ENCODE data around the gene EPS8L1.

DNA sequence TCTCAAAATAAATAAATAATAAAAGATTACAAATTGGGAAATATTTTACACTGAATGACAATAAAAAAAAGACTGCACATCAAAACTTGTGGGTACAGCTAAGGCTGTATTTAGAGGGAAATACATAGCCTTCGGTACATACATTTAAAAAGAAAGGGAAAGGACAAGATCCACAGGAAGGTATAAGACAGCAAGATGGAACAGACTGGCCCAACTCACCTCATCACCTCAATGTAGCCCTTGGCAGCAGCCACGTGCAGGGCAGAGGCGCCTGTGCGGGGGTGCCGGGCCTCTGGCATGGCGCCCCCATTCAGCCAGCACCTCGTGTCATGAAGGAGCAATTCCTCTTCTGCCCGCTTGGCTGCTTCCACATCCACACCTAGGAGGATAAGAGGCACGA, 27.5 kb downstream of the EPS8L1 start:
- TF ChIP-seq, protein P1, sequence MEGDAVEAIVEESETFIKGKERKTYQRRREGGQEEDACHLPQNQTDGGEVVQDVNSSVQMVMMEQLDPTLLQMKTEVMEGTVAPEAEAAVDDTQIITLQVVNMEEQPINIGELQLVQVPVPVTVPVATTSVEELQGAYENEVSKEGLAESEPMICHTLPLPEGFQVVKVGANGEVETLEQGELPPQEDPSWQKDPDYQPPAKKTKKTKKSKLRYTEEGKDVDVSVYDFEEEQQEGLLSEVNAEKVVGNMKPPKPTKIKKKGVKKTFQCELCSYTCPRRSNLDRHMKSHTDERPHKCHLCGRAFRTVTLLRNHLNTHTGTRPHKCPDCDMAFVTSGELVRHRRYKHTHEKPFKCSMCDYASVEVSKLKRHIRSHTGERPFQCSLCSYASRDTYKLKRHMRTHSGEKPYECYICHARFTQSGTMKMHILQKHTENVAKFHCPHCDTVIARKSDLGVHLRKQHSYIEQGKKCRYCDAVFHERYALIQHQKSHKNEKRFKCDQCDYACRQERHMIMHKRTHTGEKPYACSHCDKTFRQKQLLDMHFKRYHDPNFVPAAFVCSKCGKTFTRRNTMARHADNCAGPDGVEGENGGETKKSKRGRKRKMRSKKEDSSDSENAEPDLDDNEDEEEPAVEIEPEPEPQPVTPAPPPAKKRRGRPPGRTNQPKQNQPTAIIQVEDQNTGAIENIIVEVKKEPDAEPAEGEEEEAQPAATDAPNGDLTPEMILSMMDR (IDR thresholded peaks at IDR 0.05) = no peak
- TF ChIP-seq POLR2A (IDR thresholded peaks at IDR 0.05) = no peak

Measured in body of pancreas (tissue), 4 donors.